Measurements from ENCODE around the gene GUCY2C. TPM values are rescaled to one million over a fixed set of nuclear protein-coding genes. Genes with fewer than 3 reads are reported as not detected.

The GUCY2C gene
- total and polyA plus RNA-seq, 5 donors: 0.02 TPM; not detected in 4

GRCh38 chr12:14571779-14572178 lies 124.6 kb downstream of the GUCY2C start:
- no peak overlapping the region for H3K27ac ChIP-seq (ENCODE audit: low read length)
- WGBS: 93% methylated on average over 3 of the region's 3 CpGs
- H3K4me1 ChIP-seq (ENCODE audit: control insufficient read depth, insufficient read depth, low read length): no peaks in the 10 kb centered on the region
- H3K27me3 ChIP-seq (ENCODE audit: control insufficient read depth, insufficient read depth): no peaks in the 10 kb centered on the region
- no peaks in the 10 kb centered on the region for H3K9me3 ChIP-seq (ENCODE audit: control insufficient read depth, low read length)
- DNase-seq (no peak), ATAC-seq (no peak)
- no peak overlapping the region for H3K4me3 ChIP-seq (ENCODE audit: low read length)
- intact Hi-C loops (cut with DNase I): no loop called here

GRCh38 chr12:14570231-14570630 lies 126.2 kb downstream of the GUCY2C start:
- no peak overlapping the region for H3K27ac ChIP-seq (ENCODE audit: low read length)
- no peak overlapping the region for H3K4me3 ChIP-seq (ENCODE audit: low read length)
- no peak for ATAC-seq
- DNase-seq: no peak
- intact Hi-C loops (cut with DNase I): no loop called here
- H3K9me3 ChIP-seq (ENCODE audit: control insufficient read depth, low read length): no peaks in the 10 kb centered on the region
- 99% methylated on average over 1 of the region's 1 CpG for WGBS
- H3K4me1 ChIP-seq (ENCODE audit: control insufficient read depth, insufficient read depth, low read length): no peaks in the 10 kb centered on the region
- no peaks in the 10 kb centered on the region for H3K27me3 ChIP-seq (ENCODE audit: control insufficient read depth, insufficient read depth)

- Histone ChIP-seq H3K27me3 (ENCODE audit: control insufficient read depth, insufficient read depth) (no peaks in the 10 kb centered on the region), H3K4me3 (ENCODE audit: low read length) (peak within 1 kb of the TSS; percentile 53), H3K27ac (ENCODE audit: low read length) (peak within 1 kb of the TSS; percentile 66), H3K4me1 (ENCODE audit: control insufficient read depth, insufficient read depth, low read length) (no peaks in the 10 kb centered on the region), H3K9me3 (ENCODE audit: control insufficient read depth, low read length) (no peaks in the 10 kb centered on the region)
- intact Hi-C loops (cut with DNase I): no loop called here
- peak; percentile 78 to 92 (median 90) for DNase-seq
- peak; percentile 92 to 95 for ATAC-seq
- 2% methylated on average over 76 of the region's 76 CpGs for WGBS
These were observed 128.8 kb downstream of the GUCY2C start, which contains the start of gene PLBD1 for GRCh38 chr12:14567351-14568162. Gene PLBD1, minus strand, starts transcription at chr12:14567883. Its CDS starts 187 bp downstream, at chr12:14567696.

- intact Hi-C loops (cut with DNase I): no loop called here
- Histone ChIP-seq H3K27ac (ENCODE audit: low read length) (no peak overlapping the region), H3K4me1 (ENCODE audit: control insufficient read depth, insufficient read depth, low read length) (no peaks in the 10 kb centered on the region), H3K9me3 (ENCODE audit: control insufficient read depth, low read length) (no peaks in the 10 kb centered on the region), H3K27me3 (ENCODE audit: control insufficient read depth, insufficient read depth) (no peaks in the 10 kb centered on the region), H3K4me3 (ENCODE audit: low read length) (no peak overlapping the region)
- DNase-seq: no peak
- WGBS: 85% methylated on average over 2 of the region's 2 CpGs
- ATAC-seq: no peak
These were observed 132.0 kb downstream of the GUCY2C start for GRCh38 chr12:14564336-14564959.

GRCh38 chr12:14563046-14563445 lies 133.4 kb downstream of the GUCY2C start:
- H3K4me1 ChIP-seq (ENCODE audit: control insufficient read depth, insufficient read depth, low read length): no peaks in the 10 kb centered on the region
- H3K27me3 ChIP-seq (ENCODE audit: control insufficient read depth, insufficient read depth): no peaks in the 10 kb centered on the region
- H3K9me3 ChIP-seq (ENCODE audit: control insufficient read depth, low read length): no peaks in the 10 kb centered on the region
- intact Hi-C loops (cut with DNase I): no loop called here
- DNase-seq (no peak), ATAC-seq (no peak)
- H3K4me3 ChIP-seq (ENCODE audit: low read length): no peak overlapping the region
- 79% methylated on average over 4 of the region's 4 CpGs for WGBS
- no peak overlapping the region for H3K27ac ChIP-seq (ENCODE audit: low read length)

Other genes with a start within 250 kb of the GUCY2C start
- 10 to 100 TPM; 22.1 to 30.9 (median 23.9) TPM for gene PLBD1, start 128.7 kb downstream of the GUCY2C start, total RNA-seq
- gene PLBD1, start 128.7 kb downstream of the GUCY2C start, polyA plus RNA-seq: 12.7 TPM
- gene WBP11, start 106.9 kb upstream of the GUCY2C start, total RNA-seq: 10 to 100 TPM; 51.9 to 63.7 (median 54.1) TPM
- 19.3 TPM for gene WBP11, start 106.9 kb upstream of the GUCY2C start, polyA plus RNA-seq
- 1 to 10 TPM; 1.4 to 2.7 (median 1.5) TPM for gene C12orf60, start 107.1 kb upstream of the GUCY2C start, total RNA-seq
- 3.8 TPM for gene C12orf60, start 107.1 kb upstream of the GUCY2C start, polyA plus RNA-seq
- gene SMCO3, start 117.6 kb upstream of the GUCY2C start, total RNA-seq: under 1 TPM; 0.53 to 0.85 (median 0.68) TPM
- gene SMCO3, start 117.6 kb upstream of the GUCY2C start, polyA plus RNA-seq: 1.5 TPM
- gene ART4, start 146.9 kb upstream of the GUCY2C start, total RNA-seq: 10 to 100 TPM in 2 of 4 donors, 1 to 10 TPM in 2; 9.2 to 13.2 (median 10.2) TPM
- 6.8 TPM for gene ART4, start 146.9 kb upstream of the GUCY2C start, polyA plus RNA-seq
- 1,000 to 10,000 TPM in 3 of 4 donors, 100 to 1,000 TPM in 1; 660 to 1,578 (median 1,064) TPM for gene MGP, start 189.3 kb upstream of the GUCY2C start, total RNA-seq
- gene MGP, start 189.3 kb upstream of the GUCY2C start, polyA plus RNA-seq: 841 TPM
- gene ERP27, start 241.9 kb upstream of the GUCY2C start, total RNA-seq: under 1 TPM; 0.17 to 0.49 (median 0.37) TPM
- gene ERP27, start 241.9 kb upstream of the GUCY2C start, polyA plus RNA-seq: 0.32 TPM

Data from right cardiac atrium (tissue), 5 donors.